Karpas-422 (cell line): ENCODE data around the gene BMS1. TPM values are rescaled to one million over a fixed set of nuclear protein-coding genes. Genes with fewer than 3 reads are reported as not detected.

Experiments used
- DNase-seq: peaks from one replicate; pipeline ENCODE4 v3.0.0-alpha.2; 2015
- H2AFZ ChIP-seq: fragments of 200-600 bp; sonication (generic); 2 replicates; pipeline ENCODE4 v1.6.1; 2014; ENCODE audit warnings: antibody characterized with exemption, low read length, mixed read lengths
- H3K27ac ChIP-seq: fragments of 200-600 bp; sonication (generic); 2 replicates; pipeline ENCODE4 v1.5.1; 2014; ENCODE audit warnings: mild to moderate bottlenecking, low read length, moderate library complexity
- H3K27me3 ChIP-seq: fragments of 200-600 bp; sonication (generic); 2 replicates; pipeline ENCODE4 v1.6.1; 2014; ENCODE audit warnings: low read length, mixed read lengths
- H3K36me3 ChIP-seq: fragments of 200-600 bp; sonication (generic); 2 replicates; pipeline ENCODE4 v1.6.1; 2014; ENCODE audit warnings: low read length, mixed read lengths; ENCODE audit not compliant: insufficient read depth
- H3K4me1 ChIP-seq: fragments of 200-600 bp; sonication (generic); 2 replicates; pipeline ENCODE4 v1.6.1; 2014; ENCODE audit warnings: mild to moderate bottlenecking, low read length, mixed read lengths
- H3K4me2 ChIP-seq: fragments of 200-600 bp; sonication (generic); 2 replicates; pipeline ENCODE4 v1.6.1; 2014; ENCODE audit warnings: low read length, low read depth, mild to moderate bottlenecking; ENCODE audit not compliant: poor library complexity, severe bottlenecking
- H3K4me3 ChIP-seq: fragments of 200-600 bp; sonication (generic); 2 replicates; pipeline ENCODE4 v1.5.1; 2014; ENCODE audit warnings: mild to moderate bottlenecking, antibody characterized with exemption, low read length, mixed read lengths
- H3K79me2 ChIP-seq: fragments of 200-600 bp; sonication (generic); 2 replicates; pipeline ENCODE4 v1.6.1; 2014; ENCODE audit warnings: mild to moderate bottlenecking, low read length, mixed read lengths
- H3K9ac ChIP-seq: fragments of 200-600 bp; sonication (generic); 2 replicates; pipeline ENCODE4 v1.6.0; 2014; ENCODE audit warnings: low read length
- H3K9me2 ChIP-seq: fragments of 200-600 bp; sonication (generic), shearing (Covaris generic); replicated peaks from 2 replicates; pipeline ENCODE4 v1.6.0; 2014; ENCODE audit warnings: mild to moderate bottlenecking, low read length, moderate library complexity; ENCODE audit not compliant: insufficient read depth
- H3K9me3 ChIP-seq: fragments of 300-700, 200-600 bp; sonication (generic); 2 replicates; pipeline ENCODE4 v1.6.1; 2014; ENCODE audit warnings: low read length, mixed read lengths
- H4K20me1 ChIP-seq: fragments of 200-600 bp; sonication (generic); 2 replicates; pipeline ENCODE4 v1.6.1; 2014; ENCODE audit warnings: mild to moderate bottlenecking, antibody characterized with exemption, low read length, low read depth; ENCODE audit not compliant: insufficient read depth
- total RNA-seq: library from RNA; depleted of rRNA; stranded (reverse); fragments of >200 nt; shearing (Covaris generic); gene quantifications from 2 replicates; pipeline ENCODE4 v1.2.3, GENCODE V29; 2014; ENCODE audit warnings: low replicate concordance

BMS1 gene
- total RNA-seq, 1 experiment from 2014 or later: 9.7 TPM

- Histone ChIP-seq H3K9me2 (no peaks in the 10 kb centered on the region; the same call in 1 of the 2 replicates), H3K4me1 (peaks cover 3% of the 10 kb centered on the region), H3K36me3 (no peaks in the 10 kb centered on the region), H3K79me2 (no peaks in the 10 kb centered on the region), H3K4me2 (no peak overlapping the region), H3K27me3 (no peaks in the 10 kb centered on the region), H4K20me1 (no peaks in the 10 kb centered on the region), H3K9me3 (no peaks in the 10 kb centered on the region), H2AFZ (no peak overlapping the region), H3K27ac (no peak overlapping the region), H3K9ac (no peak overlapping the region), H3K4me3 (no peak overlapping the region)
- no peak for DNase-seq
These were observed 5.9 kb upstream of the BMS1 start for GRCh38 chr10:42776681-42777080.

DNA sequence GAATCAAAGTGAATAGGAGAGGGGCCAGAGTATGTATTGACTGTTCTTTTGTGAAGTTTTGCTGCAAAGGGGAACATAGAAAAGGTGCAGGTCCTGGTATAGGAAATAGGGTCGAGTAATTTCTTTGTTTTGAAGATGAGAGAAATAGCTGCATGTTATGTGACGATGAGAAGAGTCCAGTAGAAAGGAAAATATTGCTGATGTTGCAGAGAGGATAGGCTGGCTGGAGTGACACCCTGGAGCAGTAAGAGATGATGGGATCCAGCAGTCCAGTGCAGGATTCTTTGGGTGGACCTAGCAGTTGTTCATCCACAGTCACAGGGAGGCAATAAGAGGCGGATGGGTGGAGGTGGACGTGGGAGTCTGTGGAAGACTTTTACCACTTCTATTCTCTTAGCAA lies 2.1 kb upstream of the BMS1 start:
- peaks cover 24% of the 10 kb centered on the region for H3K79me2 ChIP-seq
- peaks cover 4% of the 10 kb centered on the region; the same call in 1 of the 2 replicates for H3K36me3 ChIP-seq
- no peak overlapping the region for H3K27ac ChIP-seq

GRCh38 chr10:42781893-42782445 lies 626 bp upstream of the BMS1 start:
- H3K27ac ChIP-seq: peak overlapping the region; percentile 64
- no peaks in the 10 kb centered on the region; the same call in 1 of the 2 replicates for H3K9me2 ChIP-seq
- peak overlapping the region; percentile 92 for H3K4me3 ChIP-seq
- peaks cover 32% of the 10 kb centered on the region for H3K79me2 ChIP-seq
- peak overlapping the region; percentile 98 for H2AFZ ChIP-seq
- no peaks in the 10 kb centered on the region for H3K27me3 ChIP-seq
- DNase-seq: no peak
- H3K36me3 ChIP-seq: peaks cover 12% of the 10 kb centered on the region; the same call in 1 of the 2 replicates
- H3K9ac ChIP-seq: peak overlapping the region; percentile 91
- H3K9me3 ChIP-seq: no peaks in the 10 kb centered on the region
- H4K20me1 ChIP-seq: peaks cover 9% of the 10 kb centered on the region
- peaks cover 20% of the 10 kb centered on the region for H3K4me1 ChIP-seq
- H3K4me2 ChIP-seq: peak overlapping the region; percentile 81

More for the DNA sequence above, 2.1 kb upstream of the BMS1 start:
- Histone ChIP-seq H3K4me1 (peaks cover 20% of the 10 kb centered on the region), H4K20me1 (peaks cover 9% of the 10 kb centered on the region), H3K9me3 (no peaks in the 10 kb centered on the region), H2AFZ (no peak overlapping the region), H3K9me2 (no peaks in the 10 kb centered on the region; the same call in 1 of the 2 replicates), H3K27me3 (no peaks in the 10 kb centered on the region), H3K4me2 (no peak overlapping the region), H3K4me3 (no peak overlapping the region), H3K9ac (no peak overlapping the region)
- DNase-seq: no peak

DNA sequence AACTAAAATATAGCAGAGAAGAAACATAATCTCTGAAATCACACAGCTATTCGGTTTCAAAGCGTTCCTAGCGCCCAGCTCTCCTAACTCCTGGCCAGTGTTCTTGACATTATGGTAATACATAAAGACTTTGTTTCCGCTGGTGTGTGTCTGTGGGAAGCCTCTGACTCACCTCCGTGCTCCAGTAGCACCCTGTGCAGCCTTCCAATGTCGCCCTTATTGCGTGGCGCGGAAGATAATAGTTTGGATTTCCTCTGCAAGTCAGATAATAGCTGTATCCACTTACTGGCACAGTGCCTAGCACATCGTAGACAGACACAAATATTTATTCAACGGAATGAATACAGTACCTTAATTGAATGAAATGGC lies 570 bp downstream of the BMS1 start:
- Histone ChIP-seq H3K9me3 (no peaks in the 10 kb centered on the region), H3K9ac (peak overlapping the region; percentile 91), H3K36me3 (peaks cover 19% of the 10 kb centered on the region), H3K4me1 (peaks cover 20% of the 10 kb centered on the region), H3K27me3 (no peaks in the 10 kb centered on the region), H4K20me1 (peaks cover 9% of the 10 kb centered on the region), H2AFZ (peak overlapping the region; percentile 44; the same call in 1 of the 2 replicates), H3K4me3 (peak overlapping the region; percentile 92), H3K79me2 (peaks cover 35% of the 10 kb centered on the region), H3K4me2 (peak overlapping the region; percentile 81), H3K9me2 (no peaks in the 10 kb centered on the region; the same call in 1 of the 2 replicates), H3K27ac (no peak overlapping the region)
- DNase-seq: peak; percentile 45

- H3K79me2 ChIP-seq: peaks cover 41% of the 10 kb centered on the region
These were observed 3.2 kb downstream of the BMS1 start for GRCh38 chr10:42785759-42786158.

DNA sequence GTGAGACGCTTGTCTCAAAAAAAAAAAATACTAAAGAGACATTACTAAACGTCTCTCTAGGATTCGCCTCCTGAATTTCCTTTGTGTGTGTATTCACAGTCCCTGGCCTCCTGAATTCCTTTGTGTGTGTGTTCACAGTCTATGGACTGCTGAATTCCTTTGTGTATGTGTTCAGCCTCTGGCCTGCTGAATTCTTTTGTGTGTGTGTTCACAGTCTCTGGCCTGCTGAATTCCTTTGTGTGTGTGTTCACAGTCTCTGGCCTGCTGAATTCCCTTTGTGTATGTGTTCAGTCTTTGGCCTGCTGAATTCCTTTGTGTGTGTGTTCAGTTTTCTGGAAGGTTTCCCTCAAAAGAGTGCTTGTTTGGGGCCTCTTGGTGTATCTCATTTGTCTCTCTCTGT lies 8.2 kb downstream of the BMS1 start:
- Histone ChIP-seq H3K27me3 (no peaks in the 10 kb centered on the region), H3K4me1 (no peaks in the 10 kb centered on the region), H3K36me3 (peaks cover 71% of the 10 kb centered on the region), H2AFZ (no peak overlapping the region), H3K9me2 (no peaks in the 10 kb centered on the region), H3K27ac (no peak overlapping the region), H3K4me3 (no peak overlapping the region), H3K9ac (no peak overlapping the region), H4K20me1 (no peaks in the 10 kb centered on the region), H3K9me3 (no peaks in the 10 kb centered on the region), H3K79me2 (peaks cover 19% of the 10 kb centered on the region), H3K4me2 (no peak overlapping the region)
- DNase-seq: no peak

More at GRCh38 chr10:42785759-42786158, 3.2 kb downstream of the BMS1 start:
- Histone ChIP-seq H3K9me2 (no peaks in the 10 kb centered on the region; the same call in 1 of the 2 replicates), H4K20me1 (peaks cover 9% of the 10 kb centered on the region), H3K27ac (no peak overlapping the region), H3K9me3 (no peaks in the 10 kb centered on the region), H3K4me1 (peaks cover 20% of the 10 kb centered on the region), H3K27me3 (no peaks in the 10 kb centered on the region), H3K36me3 (peaks cover 41% of the 10 kb centered on the region), H2AFZ (no peak overlapping the region), H3K9ac (no peak overlapping the region), H3K4me2 (no peak overlapping the region), H3K4me3 (no peak overlapping the region)
- no peak for DNase-seq

DNA sequence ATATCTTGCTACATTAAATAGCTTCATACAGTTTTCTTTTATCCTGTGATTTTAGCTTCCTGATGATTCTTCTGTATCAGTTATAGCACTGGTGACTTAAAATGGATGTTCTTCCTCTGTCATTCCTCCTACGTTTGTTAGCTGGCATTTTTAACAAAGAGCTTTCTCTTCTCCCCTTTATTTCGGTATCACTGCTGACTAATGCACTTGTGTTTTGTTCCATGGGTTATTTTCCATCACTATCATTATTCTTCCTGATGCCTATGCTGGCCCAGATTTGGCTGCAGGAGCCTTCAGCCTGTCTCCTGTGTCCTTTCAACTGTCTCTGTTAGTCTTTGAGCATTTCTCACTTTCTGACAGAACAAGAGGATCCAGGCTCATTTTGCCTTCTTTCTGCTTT lies 13.1 kb downstream of the BMS1 start:
- Histone ChIP-seq H3K79me2 (peaks cover 16% of the 10 kb centered on the region; the same call in 1 of the 2 replicates), H3K4me2 (no peak overlapping the region)

DNA sequence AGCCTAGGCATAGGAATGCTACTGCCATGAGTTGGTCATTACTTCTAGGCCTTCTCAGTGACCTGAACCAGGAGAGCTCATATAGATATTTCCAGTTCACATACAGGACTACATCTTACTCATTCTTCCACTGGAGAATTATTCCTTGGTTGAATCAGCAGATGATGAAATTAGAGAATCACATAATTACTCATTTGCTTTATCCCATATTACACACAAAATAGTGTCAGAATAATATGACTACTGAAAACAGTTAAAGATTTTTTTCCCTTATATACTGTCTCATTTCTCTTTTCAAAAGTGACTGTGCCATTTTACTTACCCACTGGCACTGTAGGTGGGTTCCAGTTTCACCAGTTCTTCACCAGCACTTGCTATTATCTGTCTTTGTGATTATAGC lies 18.5 kb downstream of the BMS1 start:
- H3K9me3 ChIP-seq: no peaks in the 10 kb centered on the region
- no peaks in the 10 kb centered on the region for H3K27me3 ChIP-seq
- peaks cover 29% of the 10 kb centered on the region for H3K79me2 ChIP-seq
- no peak overlapping the region for H3K9ac ChIP-seq
- H3K4me3 ChIP-seq: no peak overlapping the region
- no peaks in the 10 kb centered on the region for H4K20me1 ChIP-seq
- H2AFZ ChIP-seq: no peak overlapping the region
- H3K9me2 ChIP-seq: no peaks in the 10 kb centered on the region
- DNase-seq: no peak
- H3K36me3 ChIP-seq: peaks cover 81% of the 10 kb centered on the region
- H3K4me1 ChIP-seq: no peaks in the 10 kb centered on the region
- H3K4me2 ChIP-seq: no peak overlapping the region
- no peak overlapping the region for H3K27ac ChIP-seq

More for the DNA sequence above, 13.1 kb downstream of the BMS1 start:
- H3K9me2 ChIP-seq: no peaks in the 10 kb centered on the region
- H3K9me3 ChIP-seq: no peaks in the 10 kb centered on the region
- no peak for DNase-seq
- H3K36me3 ChIP-seq: peaks cover 73% of the 10 kb centered on the region
- H3K4me3 ChIP-seq: no peak overlapping the region
- no peak overlapping the region for H3K27ac ChIP-seq
- no peaks in the 10 kb centered on the region for H4K20me1 ChIP-seq
- no peak overlapping the region for H3K9ac ChIP-seq
- no peak overlapping the region for H2AFZ ChIP-seq
- H3K4me1 ChIP-seq: no peaks in the 10 kb centered on the region
- H3K27me3 ChIP-seq: no peaks in the 10 kb centered on the region
